OCI-LY3 (cell line): ENCODE data around the gene NFE2.

Source experiments
- H2AFZ ChIP-seq: fragments of 200-600, 300-600 bp; shearing (Covaris generic); 2 replicates; pipeline ENCODE4 v1.6.0; 2014; ENCODE audit warnings: antibody characterized with exemption, low read depth, low read length
- H3K27ac ChIP-seq: fragments of 200-600, 300-600 bp; sonication (generic); 2 replicates; pipeline ENCODE4 v1.5.1; 2014; ENCODE audit warnings: mild to moderate bottlenecking, low read length, moderate library complexity, mixed read lengths
- H3K27me3 ChIP-seq: fragments of 200-600, 300-600 bp; sonication (generic); 2 replicates; pipeline ENCODE4 v1.6.1; 2014; ENCODE audit warnings: low read depth, low read length, mixed read lengths
- H3K36me3 ChIP-seq: fragments of 200-600, 300-600 bp; sonication (generic); replicated peaks from 2 replicates; pipeline ENCODE3; 2014; ENCODE audit warnings: low read depth, low read length, mixed read lengths
- H3K4me1 ChIP-seq: fragments of 300-600, 200-600 bp; sonication (generic); 2 replicates; pipeline ENCODE4 v1.6.1; 2014; ENCODE audit warnings: low read length, mixed read lengths
- H3K4me2 ChIP-seq: fragments of 200-600, 300-600 bp; sonication (generic); 2 replicates; pipeline ENCODE4 v1.6.1; 2014; ENCODE audit warnings: low read length, mixed read lengths
- H3K4me3 ChIP-seq: fragments of 300-600, 200-600 bp; sonication (generic); 2 replicates; pipeline ENCODE4 v1.5.1; 2014; ENCODE audit warnings: antibody characterized with exemption, mild to moderate bottlenecking, low read length, moderate library complexity
- H3K79me2 ChIP-seq: fragments of 300-600, 200-600 bp; shearing (Covaris generic); 2 replicates; pipeline ENCODE4 v1.6.1; 2014; ENCODE audit warnings: mild to moderate bottlenecking, low read length, mixed read lengths
- H3K9ac ChIP-seq: fragments of 300-600, 200-600 bp; shearing (Covaris generic); 2 replicates; pipeline ENCODE4 v1.6.0; 2014; ENCODE audit warnings: mild to moderate bottlenecking, low read length, moderate library complexity
- H3K9me3 ChIP-seq: fragments of 200-600, 300-600 bp; shearing (Covaris generic); 2 replicates; pipeline ENCODE4 v1.6.1; 2014; ENCODE audit warnings: low read length, mixed read lengths; ENCODE audit not compliant: insufficient read depth
- H4K20me1 ChIP-seq: fragments of 200-600, 300-600 bp; sonication (generic); 2 replicates; pipeline ENCODE4 v1.6.1; 2016; ENCODE audit warnings: low read length, mixed read lengths; ENCODE audit not compliant: insufficient read depth
- CTCF ChIP-seq: fragments of 200-600, 300-600 bp; sonication (generic); IDR thresholded peaks from 2 replicates; pipeline ENCODE4 v1.5.1; 2014; ENCODE audit warnings: antibody characterized with exemption, low read length, low read depth
- EZH2phosphoT487 ChIP-seq: fragments of 200-600 bp; shearing (Covaris generic); IDR thresholded peaks from 2 replicates; pipeline ENCODE4 v1.6.1; 2018; ENCODE audit warnings: antibody characterized with exemption, mixed run types, low read depth

Gene NFE2

GRCh38 chr12:54311051-54311450, 10.2 kb upstream of the NFE2 start:
- Histone ChIP-seq H3K27me3 (peaks cover 6% of the 10 kb centered on the region; the same call in 1 of the 2 replicates), H3K9me3 (no peaks in the 10 kb centered on the region), H3K4me2 (no peak overlapping the region), H3K4me1 (no peaks in the 10 kb centered on the region), H3K4me3 (no peak overlapping the region), H3K27ac (no peak overlapping the region), H3K9ac (no peak overlapping the region), H3K36me3 (no peaks in the 10 kb centered on the region), H4K20me1 (no peaks in the 10 kb centered on the region), H2AFZ (no peak overlapping the region), H3K79me2 (no peaks in the 10 kb centered on the region)
- TF ChIP-seq EZH2phosphoT487 = no peak
- TF ChIP-seq CTCF = no peak

- Histone ChIP-seq H2AFZ (peak overlapping the region; percentile 20; the same call in 1 of the 2 replicates), H4K20me1 (no peaks in the 10 kb centered on the region), H3K27me3 (peaks cover 29% of the 10 kb centered on the region), H3K27ac (no peak overlapping the region), H3K79me2 (no peaks in the 10 kb centered on the region), H3K4me1 (no peaks in the 10 kb centered on the region), H3K9ac (no peak overlapping the region), H3K9me3 (no peaks in the 10 kb centered on the region), H3K4me2 (no peak overlapping the region), H3K36me3 (no peaks in the 10 kb centered on the region), H3K4me3 (no peak overlapping the region)
- no peak for TF ChIP-seq CTCF
- no peak for TF ChIP-seq EZH2phosphoT487
Observed at GRCh38 chr12:54306925-54307741, 6.3 kb upstream of the NFE2 start.

GRCh38 chr12:54304187-54304810, 3.5 kb upstream of the NFE2 start:
- Histone ChIP-seq H3K4me1 (0 out of 2 replicates have a peak, but pooled peaks cover 7% of the 10 kb centered on the region), H4K20me1 (no peaks in the 10 kb centered on the region), H3K4me2 (peak overlapping the region; percentile 48), H2AFZ (peak overlapping the region; percentile 25; the same call in 1 of the 2 replicates), H3K9ac (no peak overlapping the region), H3K36me3 (no peaks in the 10 kb centered on the region), H3K27me3 (peaks cover 55% of the 10 kb centered on the region), H3K9me3 (no peaks in the 10 kb centered on the region), H3K27ac (no peak overlapping the region), H3K4me3 (peak overlapping the region; percentile 44), H3K79me2 (no peaks in the 10 kb centered on the region)
- no peak for TF ChIP-seq CTCF
- TF ChIP-seq EZH2phosphoT487 = no peak

GRCh38 chr12:54303640-54304039, 2.8 kb upstream of the NFE2 start:
- Histone ChIP-seq H3K4me3 (peak overlapping the region; percentile 44; the same call in 1 of the 2 replicates), H2AFZ (no peak overlapping the region), H3K79me2 (no peaks in the 10 kb centered on the region), H3K4me2 (no peak overlapping the region), H3K9ac (no peak overlapping the region), H3K36me3 (no peaks in the 10 kb centered on the region), H3K4me1 (0 out of 2 replicates have a peak, but pooled peaks cover 7% of the 10 kb centered on the region), H3K27ac (no peak overlapping the region), H4K20me1 (no peaks in the 10 kb centered on the region), H3K9me3 (no peaks in the 10 kb centered on the region), H3K27me3 (peaks cover 61% of the 10 kb centered on the region)
- TF ChIP-seq CTCF (no peak), EZH2phosphoT487 (no peak)
